Endothelial cell of umbilical vein (primary cell): ENCODE data around the gene CORO2B. TPM values are rescaled to one million over a fixed set of nuclear protein-coding genes. Genes with fewer than 3 reads are reported as not detected.

Source experiments
- BruUV-seq: library from RNA; stranded (reverse); fragments of 400-500 nt; replicated peaks from 2 replicates; lab custom pipeline; 2021; lab: Mats Ljungman, UMichigan
- CTCF ChIA-PET: fragments of 300-600, 350-600 bp; sonication (Branson Sonifier 250); formaldehyde crosslinking; loops from one replicate; lab custom pipeline; 2021; ENCODE audit warnings: antibody characterized with exemption, inconsistent platforms; lab: Charles Lee
- POLR2A ChIA-PET: fragments of 300-600, 350-600 bp; sonication (Branson Sonifier 250); formaldehyde crosslinking; loops from one replicate; lab custom pipeline; 2021; ENCODE audit warnings: antibody characterized with exemption, inconsistent platforms; lab: Charles Lee
- DNase-seq: peaks from one replicate; pipeline ENCODE4 v3.0.0-alpha.2; 2011; ENCODE audit warnings: low read depth, low spot score
- FAIRE-seq: peaks from 2 replicates; lab custom pipeline; 2011; peaks lifted over from hg19 to GRCh38; lab: Jason Lieb, UNC
- H2AFZ ChIP-seq: 2 replicates; pipeline ENCODE4 v1.6.0; 2012; ENCODE audit warnings: low read depth, low read length, control low read depth, inconsistent platforms
- H3K27ac ChIP-seq: 2 replicates; pipeline ENCODE4 v1.5.1; 2011; ENCODE audit warnings: low read depth, mild to moderate bottlenecking, control low read depth, low read length, moderate library complexity; ENCODE audit not compliant: insufficient read depth
- H3K27me3 ChIP-seq, 2 experiments: 2 replicates each; pipeline versions ENCODE4 v1.6.0 to v1.6.1; 2011; ENCODE audit warnings: low read length in 2 of 2, mixed read lengths in 1 of 2; ENCODE audit not compliant: control insufficient read depth in 2 of 2, insufficient read depth in 2 of 2
- H3K36me3 ChIP-seq, 2 experiments: 2 replicates in 1 of 2; 3 replicates in 1 of 2; pipeline ENCODE4 v1.5.1; 2011; ENCODE audit warnings: low read length in 2 of 2, mild to moderate bottlenecking in 1 of 2, moderate library complexity in 1 of 2; ENCODE audit not compliant: control insufficient read depth in 2 of 2, insufficient read depth in 2 of 2; ENCODE audit errors: extremely low read depth in 1 of 2
- H3K4me1 ChIP-seq: 3 replicates; pipeline ENCODE4 v1.5.1; 2011; ENCODE audit warnings: mild to moderate bottlenecking, low read length; ENCODE audit not compliant: control insufficient read depth, insufficient read depth; ENCODE audit errors: extremely low read depth
- H3K4me2 ChIP-seq: 2 replicates; pipeline ENCODE4 v1.6.1; 2011; ENCODE audit warnings: low read length, control low read depth, mixed read lengths; ENCODE audit not compliant: insufficient read depth
- H3K4me3 ChIP-seq, 3 experiments: fragments of 200-600 bp in 1 of 3; sonication (generic), shearing (Covaris generic) in 1 of 3; replicated peaks in 1 of 3; 2 replicates each; pipeline ENCODE4 v1.5.1; 2011 to 2016; ENCODE audit warnings: control low read depth in 3 of 3, low read length in 3 of 3, mild to moderate bottlenecking in 2 of 3, inconsistent platforms in 1 of 3, low read depth in 1 of 3, moderate library complexity in 1 of 3; ENCODE audit not compliant: insufficient read depth in 1 of 3
- H3K79me2 ChIP-seq: 2 replicates; pipeline ENCODE4 v1.6.0; 2012; ENCODE audit warnings: low read length, inconsistent platforms; ENCODE audit not compliant: control insufficient read depth, insufficient read depth
- H3K9ac ChIP-seq: replicated peaks from 2 replicates; pipeline ENCODE3; 2011; ENCODE audit warnings: low read length, control low read depth; ENCODE audit not compliant: insufficient read depth; ENCODE audit errors: extremely low read depth
- H3K9me1 ChIP-seq: replicated peaks from 3 replicates; pipeline ENCODE4 v1.6.0; 2011; ENCODE audit warnings: mild to moderate bottlenecking, low read length; ENCODE audit not compliant: control insufficient read depth, insufficient read depth; ENCODE audit errors: extremely low read depth
- H3K9me3 ChIP-seq: replicated peaks from 2 replicates; pipeline ENCODE4 v1.5.1; 2012; ENCODE audit warnings: low read length, inconsistent platforms; ENCODE audit not compliant: control insufficient read depth, insufficient read depth
- H4K20me1 ChIP-seq: replicated peaks from 2 replicates; pipeline ENCODE3; 2011; ENCODE audit warnings: mild to moderate bottlenecking, low read length; ENCODE audit not compliant: control insufficient read depth, insufficient read depth; ENCODE audit errors: extremely low read depth
- EZH2 ChIP-seq: IDR thresholded peaks from 2 replicates; pipeline ENCODE4 v1.6.1; 2012; ENCODE audit warnings: borderline replicate concordance, low read depth, mild to moderate bottlenecking, moderate library complexity, low read length, inconsistent platforms; ENCODE audit not compliant: severe bottlenecking
- FOS ChIP-seq: IDR thresholded peaks from 2 replicates; pipeline ENCODE4 v1.6.1; 2011; ENCODE audit warnings: mild to moderate bottlenecking, low read length, moderate library complexity, borderline replicate concordance; ENCODE audit not compliant: insufficient read depth
- GATA2 ChIP-seq: IDR thresholded peaks from 2 replicates; pipeline ENCODE4 v1.7.0; 2011; ENCODE audit warnings: low read depth, mild to moderate bottlenecking, moderate library complexity, mixed read lengths, low read length; ENCODE audit not compliant: insufficient read length, insufficient read depth
- JUN ChIP-seq: IDR thresholded peaks from 2 replicates; pipeline ENCODE4 v1.6.1; 2011; ENCODE audit warnings: borderline replicate concordance, low read depth; ENCODE audit not compliant: insufficient read length, insufficient read depth
- MYC ChIP-seq: IDR thresholded peaks from one replicate; pipeline ENCODE4 v1.6.1; 2011; ENCODE audit warnings: mild to moderate bottlenecking, low read depth, low read length
- POLR2A ChIP-seq: IDR thresholded peaks from 2 replicates; pipeline ENCODE4 v1.6.1; 2012; ENCODE audit warnings: low read depth, mild to moderate bottlenecking, control low read depth, low read length
- POLR2AphosphoS5 ChIP-seq: IDR thresholded peaks from 2 replicates; pipeline ENCODE4 v1.6.1; 2012; ENCODE audit warnings: low read depth, mild to moderate bottlenecking, control low read depth, low read length, moderate library complexity; ENCODE audit not compliant: insufficient read depth
- dilution Hi-C: fragments of 300-500 bp; cut with MboI; formaldehyde crosslinking; loops from one replicate; pipeline ENCODE4 v1.15.0; 2019; ENCODE audit warnings: low sequenced_read_pairs; ENCODE audit not compliant: extremely low pct_ligation_motif_present
- intact Hi-C: fragments of 100-400 bp; cut with micrococcal nuclease; formaldehyde crosslinking; loops from one replicate; pipeline ENCODE4 v1.10.0; 2022
- polyA plus RNA-seq, 4 experiments: library from polyadenylated mRNA; depleted of rRNA in 3 of 4; stranded (reverse) in 3 of 4; unstranded in 1 of 4; fragments of >200 nt; gene quantifications; 2 replicates each; pipeline versions ENCODE4 v1.2.1 to v1.2.3, GENCODE V29; 2011 to 2012; ENCODE audit warnings: missing spikeins in 1 of 4
- total RNA-seq: library from RNA; stranded (reverse); gene quantifications from 2 replicates; pipeline ENCODE4 v1.2.3, GENCODE V29; 2021
- TF ChIP-seq, protein P1 (sequence below), 2 donors: IDR thresholded peaks; 1 replicate in 1 of 2; 2 replicates in 1 of 2; pipeline ENCODE4 v1.5.1; 2011; ENCODE audit warnings: low read length in 2 of 2, mild to moderate bottlenecking in 2 of 2, moderate library complexity in 2 of 2, control low read depth in 1 of 2, inconsistent platforms in 1 of 2, low read depth in 1 of 2; ENCODE audit not compliant: insufficient read depth in 1 of 2; ENCODE audit errors: extremely low read depth in 1 of 2
- TF ChIP-seq, protein P2 (sequence below): IDR thresholded peaks from 2 replicates; pipeline ENCODE4 v1.6.1; 2011; ENCODE audit not compliant: insufficient read depth, insufficient read length

The CORO2B gene
- total and polyA plus RNA-seq, 2 donors (not counting 3 experiments of a cell fraction or from before 2014, with no cell fraction given), result 2.4 to 3.7 TPM

DNA sequence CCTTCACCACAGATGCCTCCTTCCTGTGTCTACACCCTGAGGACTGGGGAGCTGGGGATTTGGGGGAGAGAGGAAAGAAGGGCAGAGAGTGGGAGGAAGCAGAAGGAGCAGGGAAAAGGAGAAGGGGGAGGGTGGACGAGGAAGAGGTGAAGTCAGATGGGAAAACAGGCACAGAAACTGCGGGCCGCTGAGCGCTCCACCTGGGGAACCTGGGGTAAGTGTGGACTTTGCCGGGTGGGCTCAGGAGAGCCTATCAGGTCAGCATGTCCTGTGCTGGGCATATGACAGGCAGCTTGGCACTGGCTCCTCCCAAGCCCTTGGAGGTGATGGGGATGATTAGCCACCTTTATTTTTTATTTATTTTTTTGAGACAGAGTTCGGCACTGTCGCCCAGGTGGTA lies 62.6 kb downstream of the CORO2B start:
- CTCF ChIA-PET, result interaction anchor here (1.3 to 1.4 kb wide), 2 partner anchors 9 kb away, joined by 3 to 5 read pairs; no protein-coding TSS in a partner anchor
- H3K9ac ChIP-seq, result no peak overlapping the region

More for the DNA sequence above, 62.6 kb downstream of the CORO2B start:
- no peak for DNase-seq
- BruUV-seq, result no TSS peak
- H3K27me3 ChIP-seq, result no peaks in the 10 kb centered on the region
- no peaks in the 10 kb centered on the region for H3K9me3 ChIP-seq
- no peaks in the 10 kb centered on the region for H3K79me2 ChIP-seq
- TF ChIP-seq MYC (no peak), EZH2 (no peak), FOS (no peak), JUN (no peak), GATA2 (no peak), POLR2A (no peak), POLR2AphosphoS5 (no peak)
- TF ChIP-seq, protein P1, sequence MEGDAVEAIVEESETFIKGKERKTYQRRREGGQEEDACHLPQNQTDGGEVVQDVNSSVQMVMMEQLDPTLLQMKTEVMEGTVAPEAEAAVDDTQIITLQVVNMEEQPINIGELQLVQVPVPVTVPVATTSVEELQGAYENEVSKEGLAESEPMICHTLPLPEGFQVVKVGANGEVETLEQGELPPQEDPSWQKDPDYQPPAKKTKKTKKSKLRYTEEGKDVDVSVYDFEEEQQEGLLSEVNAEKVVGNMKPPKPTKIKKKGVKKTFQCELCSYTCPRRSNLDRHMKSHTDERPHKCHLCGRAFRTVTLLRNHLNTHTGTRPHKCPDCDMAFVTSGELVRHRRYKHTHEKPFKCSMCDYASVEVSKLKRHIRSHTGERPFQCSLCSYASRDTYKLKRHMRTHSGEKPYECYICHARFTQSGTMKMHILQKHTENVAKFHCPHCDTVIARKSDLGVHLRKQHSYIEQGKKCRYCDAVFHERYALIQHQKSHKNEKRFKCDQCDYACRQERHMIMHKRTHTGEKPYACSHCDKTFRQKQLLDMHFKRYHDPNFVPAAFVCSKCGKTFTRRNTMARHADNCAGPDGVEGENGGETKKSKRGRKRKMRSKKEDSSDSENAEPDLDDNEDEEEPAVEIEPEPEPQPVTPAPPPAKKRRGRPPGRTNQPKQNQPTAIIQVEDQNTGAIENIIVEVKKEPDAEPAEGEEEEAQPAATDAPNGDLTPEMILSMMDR (IDR thresholded peaks at IDR 0.05; ENCODE audit: extremely low read depth in 1 of 2, insufficient read depth in 1 of 2, low read depth in 1 of 2, low read length in 2 of 2), result no peak
- TF ChIP-seq, protein P2, sequence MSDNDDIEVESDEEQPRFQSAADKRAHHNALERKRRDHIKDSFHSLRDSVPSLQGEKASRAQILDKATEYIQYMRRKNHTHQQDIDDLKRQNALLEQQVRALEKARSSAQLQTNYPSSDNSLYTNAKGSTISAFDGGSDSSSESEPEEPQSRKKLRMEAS, result no peak
- FAIRE-seq, result no peak
- H4K20me1 ChIP-seq, result no peaks in the 10 kb centered on the region
- no peak overlapping the region for H3K27ac ChIP-seq
- intact Hi-C loops, result no loop called here
- H3K36me3 ChIP-seq, result no peaks in the 10 kb centered on the region
- H3K4me2 ChIP-seq, result no peak overlapping the region
- POLR2A ChIA-PET, result no interaction called here
- H2AFZ ChIP-seq, result no peak overlapping the region
- no peaks in the 10 kb centered on the region for H3K4me1 ChIP-seq
- H3K4me3 ChIP-seq, result no peak overlapping the region
- H3K9me1 ChIP-seq, result no peaks in the 10 kb centered on the region
- dilution Hi-C loops, result no loop called here
